Spinal cord (tissue), 10 donors: ENCODE measurements around the gene PCA3. TPM values are rescaled to one million over a fixed set of nuclear protein-coding genes. Genes with fewer than 3 reads are reported as not detected.
A peak's percentile ranks its signal among the peaks of the same experiment; 100 is the strongest.

Experiments used
- DNase-seq, 6 donors: peaks; one replicate each; pipeline versions ENCODE4 v3.0.0 to v3.0.0-alpha.2; 2013 to 2015; ENCODE audit warnings: low spot score in 6 of 6, low read depth in 4 of 6
- H3K27ac ChIP-seq: one replicate; pipeline ENCODE4 v1.5.1; 2013; ENCODE audit warnings: low read depth, low read length, control low read depth
- H3K27me3 ChIP-seq: one replicate; pipeline ENCODE4 v1.6.1; 2013; ENCODE audit warnings: low read length; ENCODE audit not compliant: control insufficient read depth, insufficient read depth
- H3K36me3 ChIP-seq: one replicate; pipeline ENCODE4 v1.6.1; 2013; ENCODE audit warnings: low read length; ENCODE audit not compliant: control insufficient read depth, insufficient read depth
- H3K4me1 ChIP-seq: one replicate; pipeline ENCODE4 v1.6.1; 2013; ENCODE audit warnings: low read length; ENCODE audit not compliant: control insufficient read depth, insufficient read depth
- H3K4me3 ChIP-seq: one replicate; pipeline ENCODE4 v1.5.1; 2013; ENCODE audit warnings: low read depth, low read length, control low read depth
- H3K9me3 ChIP-seq: one replicate; pipeline ENCODE4 v1.6.1; 2013; ENCODE audit warnings: low read length; ENCODE audit not compliant: control insufficient read depth, insufficient read depth
- WGBS: methylation state at CpG from one replicate; pipeline ENCODE4 v1.1.5; 2013; ENCODE audit warnings: missing lambda C conversion rate; ENCODE audit not compliant: insufficient coverage; 5-methylcytosine and 5-hydroxymethylcytosine counted together
- polyA plus RNA-seq, 2 donors: library from polyadenylated mRNA; unstranded; fragments of 120-200 nt; gene quantifications; one replicate each; pipeline ENCODE4 v1.2.1, GENCODE V29; 2013; ENCODE audit not compliant: insufficient read length in 2 of 2
- total RNA-seq, 2 donors: library from RNA; depleted of rRNA in 1 of 2; stranded (reverse); fragments of 120-200 nt in 1 of 2; fragments of >200 nt in 1 of 2; gene quantifications; one replicate each; pipeline versions ENCODE4 v1.2.3 to v1.2.4, GENCODE V29; 2013 to 2014
- donor health status: healthy.

The PCA3 gene
- total and polyA plus RNA-seq, 4 donors: 0.39 to 2.4 (median 1.4) TPM

GRCh38 chr9:76743931-76744330 lies 20.3 kb upstream of the PCA3 start:
- H3K27me3 ChIP-seq: no peaks in the 10 kb centered on the region
- H3K9me3 ChIP-seq: no peaks in the 10 kb centered on the region
- no peak for DNase-seq
- no peaks in the 10 kb centered on the region for H3K36me3 ChIP-seq
- no peaks in the 10 kb centered on the region for H3K4me1 ChIP-seq
- no CpG with 5 or more reads among the region's 3 CpGs for WGBS
- H3K4me3 ChIP-seq: no peak overlapping the region
- no peak overlapping the region for H3K27ac ChIP-seq

- 92% methylated on average over 2 of the region's 3 CpGs for WGBS
- H3K36me3 ChIP-seq: no peaks in the 10 kb centered on the region
- no peak overlapping the region for H3K27ac ChIP-seq
- H3K4me3 ChIP-seq: no peak overlapping the region
- H3K9me3 ChIP-seq: no peaks in the 10 kb centered on the region
- no peak for DNase-seq
- H3K27me3 ChIP-seq: no peaks in the 10 kb centered on the region
- no peaks in the 10 kb centered on the region for H3K4me1 ChIP-seq
Measured at GRCh38 chr9:76744336-76744735, 19.9 kb upstream of the PCA3 start.

- WGBS: 72% methylated on average over 3 of the region's 3 CpGs
- no peaks in the 10 kb centered on the region for H3K9me3 ChIP-seq
- no peak overlapping the region for H3K27ac ChIP-seq
- H3K4me3 ChIP-seq: no peak overlapping the region
- DNase-seq: peak in 1 of 6 donors; percentile 71
- H3K4me1 ChIP-seq: no peaks in the 10 kb centered on the region
- H3K27me3 ChIP-seq: no peaks in the 10 kb centered on the region
- no peaks in the 10 kb centered on the region for H3K36me3 ChIP-seq
Measured at GRCh38 chr9:76751001-76751400, 13.2 kb upstream of the PCA3 start.

GRCh38 chr9:76756268-76756640 lies 8.0 kb upstream of the PCA3 start:
- Histone ChIP-seq H3K27me3 (no peaks in the 10 kb centered on the region), H3K4me1 (no peaks in the 10 kb centered on the region), H3K9me3 (no peaks in the 10 kb centered on the region), H3K36me3 (no peaks in the 10 kb centered on the region), H3K27ac (no peak overlapping the region), H3K4me3 (no peak overlapping the region)
- peak in 2 of 6 donors; percentile 44 to 82 for DNase-seq
- 35% methylated on average over 6 of the region's 6 CpGs for WGBS

GRCh38 chr9:76756941-76757673 lies 7.1 kb upstream of the PCA3 start:
- 100% methylated on average over 1 of the region's 3 CpGs for WGBS
- no peaks in the 10 kb centered on the region for H3K9me3 ChIP-seq
- no peak overlapping the region for H3K4me3 ChIP-seq
- no peaks in the 10 kb centered on the region for H3K27me3 ChIP-seq
- DNase-seq: peak in 2 of 6 donors; percentile 9 to 81
- H3K27ac ChIP-seq: no peak overlapping the region
- H3K36me3 ChIP-seq: no peaks in the 10 kb centered on the region
- no peaks in the 10 kb centered on the region for H3K4me1 ChIP-seq

GRCh38 chr9:76758476-76758875 lies 5.8 kb upstream of the PCA3 start:
- no peak for DNase-seq
- no peaks in the 10 kb centered on the region for H3K27me3 ChIP-seq
- H3K27ac ChIP-seq: no peak overlapping the region
- H3K36me3 ChIP-seq: no peaks in the 10 kb centered on the region
- 100% methylated on average over 1 of the region's 4 CpGs for WGBS
- no peak overlapping the region for H3K4me3 ChIP-seq
- H3K9me3 ChIP-seq: no peaks in the 10 kb centered on the region
- H3K4me1 ChIP-seq: no peaks in the 10 kb centered on the region

- WGBS: 59% methylated on average over 6 of the region's 6 CpGs
- H3K27ac ChIP-seq: no peak overlapping the region
- no peak overlapping the region for H3K4me3 ChIP-seq
- DNase-seq: no peak
- no peaks in the 10 kb centered on the region for H3K27me3 ChIP-seq
- no peaks in the 10 kb centered on the region for H3K9me3 ChIP-seq
- no peaks in the 10 kb centered on the region for H3K36me3 ChIP-seq
- no peaks in the 10 kb centered on the region for H3K4me1 ChIP-seq
Measured at GRCh38 chr9:76759732-76760131, 4.5 kb upstream of the PCA3 start.

GRCh38 chr9:76761448-76761847 lies 2.8 kb upstream of the PCA3 start:
- Histone ChIP-seq H3K4me3 (no peak overlapping the region), H3K27ac (no peak overlapping the region), H3K27me3 (no peaks in the 10 kb centered on the region), H3K9me3 (no peaks in the 10 kb centered on the region), H3K4me1 (no peaks in the 10 kb centered on the region), H3K36me3 (no peaks in the 10 kb centered on the region)
- peak in 2 of 6 donors; percentile 11 to 60 for DNase-seq
- no CpG with 5 or more reads among the region's 1 CpG for WGBS

GRCh38 chr9:76766126-76766525 lies 1.9 kb downstream of the PCA3 start:
- Histone ChIP-seq H3K4me3 (no peak overlapping the region), H3K27me3 (no peaks in the 10 kb centered on the region), H3K36me3 (no peaks in the 10 kb centered on the region), H3K4me1 (no peaks in the 10 kb centered on the region), H3K27ac (no peak overlapping the region), H3K9me3 (no peaks in the 10 kb centered on the region)
- no peak for DNase-seq
- WGBS: no CpG with 5 or more reads among the region's 3 CpGs

GRCh38 chr9:76772686-76773445 lies 8.6 kb downstream of the PCA3 start:
- DNase-seq: peak in 4 of 6 donors; percentile 7 to 56 (median 23)
- 33% methylated on average over 2 of the region's 5 CpGs for WGBS
- no peaks in the 10 kb centered on the region for H3K9me3 ChIP-seq
- no peak overlapping the region for H3K4me3 ChIP-seq
- no peak overlapping the region for H3K27ac ChIP-seq
- peaks cover 4% of the 10 kb centered on the region for H3K4me1 ChIP-seq
- no peaks in the 10 kb centered on the region for H3K27me3 ChIP-seq
- H3K36me3 ChIP-seq: no peaks in the 10 kb centered on the region
